Subcutaneous abdominal adipose tissue (tissue), 5 donors: ENCODE measurements around the gene NPHS1.

Experiments
- H3K27ac ChIP-seq: one replicate; pipeline ENCODE4 v1.7.0; 2013; ENCODE audit warnings: low read depth, mild to moderate bottlenecking, inconsistent platforms, low read length, moderate library complexity
- H3K27me3 ChIP-seq, 5 donors: one replicate each; pipeline ENCODE4 v1.7.0; 2013; ENCODE audit warnings: low read length in 5 of 5, inconsistent platforms in 1 of 5; ENCODE audit not compliant: control insufficient read depth in 5 of 5, insufficient read depth in 4 of 5
- H3K36me3 ChIP-seq, 5 donors: one replicate each; pipeline ENCODE4 v1.7.0; 2013; ENCODE audit warnings: low read length in 5 of 5; ENCODE audit not compliant: control insufficient read depth in 5 of 5, insufficient read depth in 5 of 5
- H3K4me1 ChIP-seq, 5 donors: one replicate each; pipeline ENCODE4 v1.7.0; 2013; ENCODE audit warnings: low read length in 5 of 5, mild to moderate bottlenecking in 3 of 5, moderate library complexity in 1 of 5; ENCODE audit not compliant: control insufficient read depth in 5 of 5, insufficient read depth in 5 of 5
- H3K4me3 ChIP-seq, 5 donors: one replicate each; pipeline ENCODE4 v1.7.0; 2013; ENCODE audit warnings: low read length in 5 of 5, low read depth in 1 of 5
- H3K9ac ChIP-seq, 5 donors: one replicate each; pipeline ENCODE4 v1.7.0; 2013; ENCODE audit warnings: low read length in 5 of 5, mild to moderate bottlenecking in 4 of 5, moderate library complexity in 3 of 5
- H3K9me3 ChIP-seq, 5 donors: one replicate each; pipeline ENCODE4 v1.7.0; 2013; ENCODE audit warnings: low read length in 5 of 5; ENCODE audit not compliant: control insufficient read depth in 5 of 5
- donor health status: healthy.
- donor health status: healthy.
- donor health status: healthy.
- donor health status: healthy.
- donor health status: healthy.

Gene NPHS1

GRCh38 chr19:35789978-35790944, 62.0 kb downstream of the NPHS1 start:
- Histone ChIP-seq H3K9ac (no peak overlapping the region), H3K4me1 (peaks cover 0 to 3% (median 0%) of the 10 kb centered on the region in 5 donors), H3K4me3 (no peak overlapping the region), H3K27ac (no peak overlapping the region), H3K27me3 (peaks cover 0 to 6% (median 0%) of the 10 kb centered on the region in 5 donors), H3K9me3 (no peaks in the 10 kb centered on the region), H3K36me3 (peaks cover 0 to 8% (median 4%) of the 10 kb centered on the region in 5 donors)

GRCh38 chr19:35789195-35789977, 62.9 kb downstream of the NPHS1 start:
- H3K4me3 ChIP-seq: no peak overlapping the region
- no peak overlapping the region for H3K9ac ChIP-seq
- peaks cover 0 to 3% (median 0%) of the 10 kb centered on the region in 5 donors for H3K4me1 ChIP-seq
- peaks cover 0 to 6% (median 0%) of the 10 kb centered on the region in 5 donors for H3K27me3 ChIP-seq
- no peaks in the 10 kb centered on the region for H3K9me3 ChIP-seq
- H3K36me3 ChIP-seq: peaks cover 0 to 14% (median 4%) of the 10 kb centered on the region in 5 donors
- no peak overlapping the region for H3K27ac ChIP-seq

- H3K36me3 ChIP-seq: peaks cover 0 to 14% (median 4%) of the 10 kb centered on the region in 5 donors
- H3K27ac ChIP-seq: no peak overlapping the region
- peaks cover 0 to 3% (median 0%) of the 10 kb centered on the region in 5 donors for H3K4me1 ChIP-seq
- H3K9ac ChIP-seq: no peak overlapping the region
- H3K9me3 ChIP-seq: no peaks in the 10 kb centered on the region
- H3K27me3 ChIP-seq: peaks cover 0 to 6% (median 0%) of the 10 kb centered on the region in 5 donors
- H3K4me3 ChIP-seq: no peak overlapping the region
Measured at GRCh38 chr19:35788205-35788960, 63.9 kb downstream of the NPHS1 start.

- Histone ChIP-seq H3K9me3 (no peaks in the 10 kb centered on the region), H3K4me3 (no peak overlapping the region), H3K9ac (no peak overlapping the region), H3K4me1 (no peaks in the 10 kb centered on the region), H3K27me3 (peaks cover 0 to 6% (median 0%) of the 10 kb centered on the region in 5 donors), H3K36me3 (peaks cover 0 to 22% (median 11%) of the 10 kb centered on the region in 5 donors), H3K27ac (no peak overlapping the region)
Measured at GRCh38 chr19:35787227-35787799, 65.0 kb downstream of the NPHS1 start.

DNA sequence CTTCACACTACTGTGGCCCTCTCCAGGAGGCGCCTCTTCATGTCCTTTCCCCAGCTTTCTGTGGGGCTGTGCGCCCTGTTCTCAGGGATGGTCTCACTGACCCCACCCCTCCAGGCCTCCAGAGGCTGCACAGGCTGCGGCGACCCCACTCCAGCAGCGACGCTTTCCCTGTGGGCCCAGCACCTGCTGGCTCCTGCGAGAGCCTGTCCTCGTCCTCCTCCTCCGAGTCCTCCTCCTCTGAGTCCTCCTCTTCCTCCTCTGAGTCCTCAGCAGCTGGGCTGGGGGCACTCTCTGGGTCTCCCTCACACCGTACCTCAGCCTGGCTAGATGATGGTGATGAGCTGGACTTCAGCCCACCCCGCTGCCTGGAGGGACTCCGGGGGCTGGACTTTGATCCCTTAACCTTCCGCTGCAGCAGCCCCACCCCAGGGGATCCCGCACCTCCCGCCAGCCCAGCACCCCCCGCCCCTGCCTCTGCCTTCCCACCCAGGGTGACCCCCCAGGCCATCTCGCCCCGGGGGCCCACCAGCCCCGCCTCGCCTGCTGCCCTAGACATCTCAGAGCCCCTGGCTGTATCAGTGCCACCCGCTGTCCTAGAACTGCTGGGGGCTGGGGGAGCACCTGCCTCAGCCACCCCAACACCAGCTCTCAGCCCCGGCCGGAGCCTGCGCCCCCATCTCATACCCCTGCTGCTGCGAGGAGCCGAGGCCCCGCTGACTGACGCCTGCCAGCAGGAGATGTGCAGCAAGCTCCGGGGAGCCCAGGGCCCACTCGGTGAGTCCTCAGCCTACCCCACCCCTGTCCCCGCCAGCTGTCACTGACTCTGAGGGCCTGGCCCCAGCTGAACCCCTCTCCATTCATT, 65.8 kb downstream of the NPHS1 start:
- H3K9ac ChIP-seq: no peak overlapping the region
- H3K4me3 ChIP-seq: no peak overlapping the region
- no peaks in the 10 kb centered on the region for H3K9me3 ChIP-seq
- H3K4me1 ChIP-seq: no peaks in the 10 kb centered on the region
- peaks cover 0 to 6% (median 0%) of the 10 kb centered on the region in 5 donors for H3K27me3 ChIP-seq
- peaks cover 0 to 30% (median 15%) of the 10 kb centered on the region in 5 donors for H3K36me3 ChIP-seq
- H3K27ac ChIP-seq: no peak overlapping the region

GRCh38 chr19:35785339-35785627, 67.0 kb downstream of the NPHS1 start:
- Histone ChIP-seq H3K36me3 (peaks cover 0 to 40% (median 23%) of the 10 kb centered on the region in 5 donors), H3K4me1 (no peaks in the 10 kb centered on the region), H3K9me3 (no peaks in the 10 kb centered on the region), H3K4me3 (no peak overlapping the region), H3K9ac (no peak overlapping the region), H3K27me3 (no peaks in the 10 kb centered on the region), H3K27ac (no peak overlapping the region)

DNA sequence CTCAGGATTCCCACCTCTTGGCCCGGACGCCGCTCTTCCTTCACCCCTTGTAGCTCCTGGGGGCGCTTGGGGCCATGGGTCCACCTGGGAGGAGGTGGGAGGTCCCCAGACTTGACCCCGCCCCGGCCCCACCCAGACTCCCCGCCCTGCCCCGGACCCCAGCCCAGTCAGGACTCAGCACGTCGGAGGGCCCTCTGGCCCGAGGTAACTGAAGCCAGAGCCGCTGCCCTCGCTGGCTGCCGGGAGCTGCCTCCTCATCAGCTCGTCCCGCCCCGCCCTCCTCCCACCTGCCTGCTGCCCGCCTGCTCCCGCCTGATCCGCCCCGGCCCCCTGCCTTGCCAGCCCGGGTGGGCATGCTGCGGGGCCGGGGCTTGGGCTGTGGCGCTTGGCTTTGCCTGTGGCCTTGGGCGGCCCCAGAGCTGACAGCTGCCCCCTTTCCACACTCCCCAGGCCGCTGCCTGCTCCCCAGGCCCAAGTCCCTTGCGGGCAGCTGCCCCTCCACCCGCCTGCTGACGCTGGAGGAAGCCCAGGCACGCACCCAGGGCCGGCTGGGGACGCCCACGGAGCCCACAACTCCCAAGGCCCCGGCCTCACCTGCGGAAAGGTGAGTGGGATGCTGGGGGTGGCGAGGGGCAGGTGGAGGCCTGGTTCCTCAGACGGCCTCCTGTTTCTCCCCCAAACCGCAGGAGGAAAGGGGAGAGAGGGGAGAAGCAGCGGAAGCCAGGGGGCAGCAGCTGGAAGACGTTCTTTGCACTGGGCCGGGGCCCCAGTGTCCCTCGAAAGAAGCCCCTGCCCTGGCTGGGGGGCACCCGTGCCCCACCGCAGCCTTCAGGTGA, 67.6 kb downstream of the NPHS1 start:
- no peak overlapping the region for H3K9ac ChIP-seq
- H3K27me3 ChIP-seq: no peaks in the 10 kb centered on the region
- H3K4me1 ChIP-seq: no peaks in the 10 kb centered on the region
- H3K4me3 ChIP-seq: no peak overlapping the region
- H3K27ac ChIP-seq: no peak overlapping the region
- H3K9me3 ChIP-seq: no peaks in the 10 kb centered on the region
- H3K36me3 ChIP-seq: peaks cover 0 to 45% (median 25%) of the 10 kb centered on the region in 5 donors

DNA sequence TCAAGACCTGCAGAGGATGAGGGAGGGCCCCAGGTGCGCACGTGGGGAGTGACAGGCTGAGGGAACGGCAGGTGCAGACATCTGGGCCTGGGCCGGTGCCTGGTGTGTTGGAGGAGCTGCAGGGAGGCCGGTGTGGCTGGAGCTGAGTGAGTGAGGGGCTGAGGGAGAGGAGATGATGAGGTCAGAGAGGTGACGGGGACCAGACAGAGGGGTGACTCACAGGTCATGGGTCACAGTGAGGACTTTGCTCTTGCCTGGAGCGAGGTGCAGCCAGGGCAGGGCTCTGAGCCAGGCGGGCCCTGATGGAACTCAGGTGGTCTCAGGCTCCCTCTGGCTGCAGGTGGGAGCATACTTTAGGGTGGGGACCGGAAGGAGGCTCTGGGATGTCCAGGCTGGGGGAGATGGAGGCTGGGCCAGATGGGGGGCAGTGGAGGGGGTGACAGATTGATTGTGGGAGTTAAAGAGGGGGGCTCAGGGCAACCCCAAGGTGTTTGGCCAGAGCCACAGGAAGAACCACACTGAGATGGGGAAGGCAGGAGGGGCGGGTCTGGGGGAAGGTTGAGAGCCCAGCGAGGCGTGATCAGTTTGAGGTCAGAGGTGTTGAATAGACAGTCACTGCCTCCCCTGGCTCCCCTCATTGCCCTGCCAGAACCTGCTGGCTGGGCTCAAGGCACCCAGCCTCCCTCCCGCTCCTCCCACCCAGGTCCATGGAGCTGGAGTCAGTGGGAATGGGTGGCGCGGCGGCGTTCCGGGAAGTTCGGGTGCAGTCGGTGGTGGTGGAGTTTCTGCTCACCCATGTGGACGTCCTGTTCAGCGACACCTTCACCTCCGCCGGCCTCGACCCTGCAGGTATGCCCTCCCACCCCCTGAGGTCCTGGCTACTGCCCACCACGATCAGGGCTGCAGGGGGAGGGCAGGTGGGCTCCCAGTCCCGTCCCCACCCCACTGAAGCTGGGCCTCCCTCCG, 68.6 kb downstream of the NPHS1 start:
- H3K27me3 ChIP-seq: no peaks in the 10 kb centered on the region
- H3K9ac ChIP-seq: no peak overlapping the region
- H3K9me3 ChIP-seq: no peaks in the 10 kb centered on the region
- no peak overlapping the region for H3K4me3 ChIP-seq
- no peak overlapping the region for H3K27ac ChIP-seq
- peaks cover 0 to 48% (median 25%) of the 10 kb centered on the region in 5 donors for H3K36me3 ChIP-seq
- H3K4me1 ChIP-seq: no peaks in the 10 kb centered on the region
